H1 (cell line): ENCODE measurements around the gene ARL6IP4.

Source experiments
- EGR1 ChIP-seq: IDR thresholded peaks from 2 replicates; pipeline ENCODE4 v1.6.1; 2011; ENCODE audit warnings: low read depth, low read length, borderline replicate concordance
- JUND ChIP-seq: IDR thresholded peaks from 2 replicates; pipeline ENCODE4 v1.6.1; 2011; ENCODE audit warnings: mild to moderate bottlenecking, improper control_type of control experiment, low read length
- POLR2A ChIP-seq, 2 experiments: IDR thresholded peaks; 1 replicate in 1 of 2; 2 replicates in 1 of 2; pipeline ENCODE4 v1.6.1; 2011; ENCODE audit warnings: low read depth in 2 of 2, low read length in 2 of 2, mild to moderate bottlenecking in 2 of 2; ENCODE audit errors: control extremely low read depth in 1 of 2
- SAP30 ChIP-seq: fragments of 300-600 bp; sonication (generic); IDR thresholded peaks from 2 replicates; pipeline ENCODE4 v1.7.1; 2012; ENCODE audit warnings: low read length, moderate library complexity, mild to moderate bottlenecking, inconsistent platforms; ENCODE audit not compliant: insufficient read depth, insufficient replicate concordance
- SIN3A ChIP-seq, 2 experiments: IDR thresholded peaks in 1 of 2; conservative IDR thresholded peaks in 1 of 2; 2 replicates each; pipeline ENCODE4 v1.6.1; 2011 to 2012; ENCODE audit warnings: low read length in 2 of 2, improper control_type of control experiment in 1 of 2, low read depth in 1 of 2, mild to moderate bottlenecking in 1 of 2
- TAF1 ChIP-seq: IDR thresholded peaks from 2 replicates; pipeline ENCODE4 v1.6.1; 2011; ENCODE audit warnings: mild to moderate bottlenecking, low read depth, low read length
- TBP ChIP-seq: IDR thresholded peaks from 2 replicates; pipeline ENCODE4 v1.6.1; 2011; ENCODE audit warnings: low read depth, low read length, improper control_type of control experiment
- ZNF274 ChIP-seq: IDR thresholded peaks from 2 replicates; pipeline ENCODE4 v1.7.0; 2012; ENCODE audit warnings: low read length, borderline replicate concordance; ENCODE audit errors: extremely low read depth
- TF ChIP-seq, protein P1 (sequence below), 3 experiments: IDR thresholded peaks; 1 replicate in 2 of 3; 2 replicates in 1 of 3; pipeline versions ENCODE4 v1.5.1 to v1.6.1; 2011; ENCODE audit warnings: low read length in 3 of 3, mild to moderate bottlenecking in 3 of 3, inconsistent platforms in 2 of 3, low read depth in 1 of 3, moderate library complexity in 1 of 3; ENCODE audit not compliant: insufficient read depth in 1 of 3; ENCODE audit errors: control extremely low read depth in 1 of 3
- TF ChIP-seq, protein P2 (sequence below): IDR thresholded peaks from 2 replicates; pipeline ENCODE4 v1.6.1; 2011; ENCODE audit warnings: low read depth, mild to moderate bottlenecking, low read length; ENCODE audit not compliant: insufficient read depth
- TF ChIP-seq, protein P3 (sequence below): IDR thresholded peaks from 2 replicates; pipeline ENCODE4 v1.6.1; 2012; ENCODE audit warnings: inconsistent platforms

DNA sequence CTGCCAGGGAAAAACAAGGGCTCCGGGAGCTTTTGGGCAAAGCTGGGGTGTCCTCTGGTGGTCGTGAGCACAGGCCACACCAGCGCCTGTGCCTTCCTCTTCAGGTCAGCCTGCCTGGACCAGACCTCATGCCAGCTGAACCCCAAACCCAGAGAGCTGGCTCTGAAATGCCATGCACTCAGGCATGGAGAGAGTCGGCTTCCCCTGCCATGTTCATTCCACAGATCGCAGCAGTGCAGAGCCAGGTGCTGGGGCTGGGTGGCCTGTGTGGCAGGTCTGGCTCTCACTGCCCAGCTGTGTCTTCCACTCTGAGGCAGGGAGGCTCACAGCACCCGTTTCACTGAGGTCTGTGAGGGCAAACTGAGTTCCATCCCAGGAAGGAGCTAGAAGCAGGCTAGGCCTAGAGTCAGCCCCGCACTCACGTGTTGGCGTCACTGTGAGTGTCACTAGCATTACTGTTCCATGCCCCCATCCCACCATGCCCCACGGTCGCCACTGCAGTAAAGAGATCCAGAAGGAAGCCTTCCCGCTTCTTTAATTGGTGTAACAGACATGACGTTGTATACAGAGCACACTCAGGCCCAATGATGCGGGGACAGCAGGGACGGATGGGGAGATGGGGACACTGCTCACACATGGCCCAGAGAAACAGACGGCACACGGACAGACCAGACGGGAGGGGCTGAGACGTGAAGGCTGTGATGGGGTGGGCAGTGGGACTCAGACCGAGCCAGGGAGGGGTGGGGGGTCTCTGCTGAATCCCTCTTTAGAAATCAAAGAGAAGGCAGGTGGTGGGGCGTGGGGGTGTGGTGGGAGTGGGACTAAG lies 2.7 kb downstream of the ARL6IP4 start:
- TF ChIP-seq POLR2A (IDR thresholded peaks at IDR 0.05; ENCODE audit: control extremely low read depth in 1 of 2, low read depth in 2 of 2, low read length in 2 of 2) (no peak), SIN3A (conservative IDR thresholded peaks at IDR 0.05 in 1 of 2, IDR thresholded peaks at IDR 0.05 in 1 of 2; ENCODE audit: low read depth in 1 of 2, low read length in 2 of 2) (no peak), SAP30 (no peak), TBP (no peak), EGR1 (no peak), ZNF274 (no peak), JUND (no peak), TAF1 (no peak)
- TF ChIP-seq, protein P1, sequence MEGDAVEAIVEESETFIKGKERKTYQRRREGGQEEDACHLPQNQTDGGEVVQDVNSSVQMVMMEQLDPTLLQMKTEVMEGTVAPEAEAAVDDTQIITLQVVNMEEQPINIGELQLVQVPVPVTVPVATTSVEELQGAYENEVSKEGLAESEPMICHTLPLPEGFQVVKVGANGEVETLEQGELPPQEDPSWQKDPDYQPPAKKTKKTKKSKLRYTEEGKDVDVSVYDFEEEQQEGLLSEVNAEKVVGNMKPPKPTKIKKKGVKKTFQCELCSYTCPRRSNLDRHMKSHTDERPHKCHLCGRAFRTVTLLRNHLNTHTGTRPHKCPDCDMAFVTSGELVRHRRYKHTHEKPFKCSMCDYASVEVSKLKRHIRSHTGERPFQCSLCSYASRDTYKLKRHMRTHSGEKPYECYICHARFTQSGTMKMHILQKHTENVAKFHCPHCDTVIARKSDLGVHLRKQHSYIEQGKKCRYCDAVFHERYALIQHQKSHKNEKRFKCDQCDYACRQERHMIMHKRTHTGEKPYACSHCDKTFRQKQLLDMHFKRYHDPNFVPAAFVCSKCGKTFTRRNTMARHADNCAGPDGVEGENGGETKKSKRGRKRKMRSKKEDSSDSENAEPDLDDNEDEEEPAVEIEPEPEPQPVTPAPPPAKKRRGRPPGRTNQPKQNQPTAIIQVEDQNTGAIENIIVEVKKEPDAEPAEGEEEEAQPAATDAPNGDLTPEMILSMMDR (IDR thresholded peaks at IDR 0.05; ENCODE audit: control extremely low read depth in 1 of 3, insufficient read depth in 1 of 3, low read depth in 1 of 3, low read length in 3 of 3): no peak
- TF ChIP-seq, protein P2, sequence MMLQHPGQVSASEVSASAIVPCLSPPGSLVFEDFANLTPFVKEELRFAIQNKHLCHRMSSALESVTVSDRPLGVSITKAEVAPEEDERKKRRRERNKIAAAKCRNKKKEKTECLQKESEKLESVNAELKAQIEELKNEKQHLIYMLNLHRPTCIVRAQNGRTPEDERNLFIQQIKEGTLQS: no peak
- TF ChIP-seq, protein P3, sequence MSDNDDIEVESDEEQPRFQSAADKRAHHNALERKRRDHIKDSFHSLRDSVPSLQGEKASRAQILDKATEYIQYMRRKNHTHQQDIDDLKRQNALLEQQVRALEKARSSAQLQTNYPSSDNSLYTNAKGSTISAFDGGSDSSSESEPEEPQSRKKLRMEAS: no peak
